Bone marrow (tissue), 2 donors: Measurements from ENCODE around the gene PIK3CA.
"Not testable (repeated sequence)": the region's sequence is repeated elsewhere in the genome, so short reads cannot be mapped to it uniquely, and the experiment has no call there.

Experiments used
- DNase-seq, 2 donors: peaks; one replicate each; lab custom pipeline; 2025; lab: John Stamatoyannopoulos, UW

The PIK3CA gene

GRCh38 chr3:179196700-179197099 lies 48.5 kb downstream of the PIK3CA start:
- DNase-seq = no peak

- no peak for DNase-seq
These were observed 52.6 kb downstream of the PIK3CA start for GRCh38 chr3:179200790-179201189.

GRCh38 chr3:179215550-179215949 lies 67.4 kb downstream of the PIK3CA start:
- not testable (repeated sequence) for DNase-seq

GRCh38 chr3:179218213-179218612 lies 70.1 kb downstream of the PIK3CA start:
- not testable (repeated sequence) for DNase-seq

GRCh38 chr3:179223548-179223947 lies 75.4 kb downstream of the PIK3CA start:
- no peak for DNase-seq

GRCh38 chr3:179224584-179224983 lies 76.4 kb downstream of the PIK3CA start:
- DNase-seq = no peak

GRCh38 chr3:179227349-179227748 lies 79.2 kb downstream of the PIK3CA start:
- peak in 1 of 2 donors; percentile 4 for DNase-seq

GRCh38 chr3:179229177-179229576 lies 81.0 kb downstream of the PIK3CA start:
- DNase-seq = no peak

- no peak for DNase-seq
These were observed 84.9 kb downstream of the PIK3CA start for GRCh38 chr3:179233043-179233442.

- DNase-seq = no peak
These were observed 86.0 kb downstream of the PIK3CA start for GRCh38 chr3:179234199-179234598.

GRCh38 chr3:179236669-179237301 lies 88.6 kb downstream of the PIK3CA start:
- peak in 1 of 2 donors; percentile 6 for DNase-seq

- not testable (repeated sequence) for DNase-seq
These were observed 92.1 kb downstream of the PIK3CA start for GRCh38 chr3:179240299-179240698.

- DNase-seq = not testable (repeated sequence)
These were observed 94.7 kb downstream of the PIK3CA start for GRCh38 chr3:179242859-179243258.

- DNase-seq = no peak
These were observed 96.7 kb downstream of the PIK3CA start for GRCh38 chr3:179244878-179245277.

GRCh38 chr3:179247289-179248015 lies 99.3 kb downstream of the PIK3CA start:
- peak in 1 of 2 donors; percentile 29 for DNase-seq

- no peak for DNase-seq
These were observed 102.8 kb downstream of the PIK3CA start, which contains the start of gene KCNMB3 for GRCh38 chr3:179250803-179251476. TSS of gene KCNMB3 (minus strand) at chr3:179251114. CDS start at chr3:179250990, 124 bp downstream.

- no peak for DNase-seq
These were observed 108.7 kb downstream of the PIK3CA start for GRCh38 chr3:179256813-179257212.

- DNase-seq = not testable (repeated sequence)
These were observed 109.6 kb downstream of the PIK3CA start for GRCh38 chr3:179257742-179258141.

- no peak for DNase-seq
These were observed 110.7 kb downstream of the PIK3CA start for GRCh38 chr3:179258820-179259219.

- not testable (repeated sequence) for DNase-seq
These were observed 112.0 kb downstream of the PIK3CA start for GRCh38 chr3:179259959-179260756.

- peak; percentile 25 to 45 for DNase-seq
These were observed 113.0 kb downstream of the PIK3CA start for GRCh38 chr3:179260949-179261765.
